Activated CD4-positive, alpha-beta T cell treated with anti-CD3 and anti-CD28 coated beads, Interleukin-2, Interleukin-4, amounts not matched to agents 100 ng/mL and 50 ng/mL, durations not matched to agents 16 hours and 8 hours (primary cell): ENCODE results near the gene SMIM1.
A peak's percentile ranks its signal among the peaks of the same experiment; 100 is the strongest.

Source experiments
- DNase-seq: peaks from one replicate; pipeline ENCODE4 v3.0.0-alpha.2; 2020; ENCODE audit warnings: low spot score

Gene SMIM1

DNA sequence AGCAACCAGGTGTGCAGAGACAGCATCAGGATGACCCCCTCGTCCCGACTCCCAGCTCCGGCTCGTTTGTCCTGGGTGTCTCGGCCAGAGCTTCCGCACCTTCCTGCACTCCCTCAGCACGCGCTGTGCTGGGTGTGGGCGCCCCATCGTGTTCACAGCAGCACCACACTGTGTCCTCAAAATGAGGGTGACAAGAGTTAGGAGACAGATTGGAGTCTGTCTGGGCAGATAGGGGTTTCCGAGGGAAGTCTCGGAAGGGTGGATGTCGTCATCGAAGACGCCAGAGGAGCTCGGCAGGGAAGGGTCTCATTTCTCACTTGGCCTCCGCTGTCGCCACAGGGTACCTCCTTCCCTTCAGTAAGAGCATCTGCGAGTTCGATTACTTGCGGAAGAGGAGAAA lies 16.2 kb upstream of the SMIM1 start:
- no peak for DNase-seq

DNA sequence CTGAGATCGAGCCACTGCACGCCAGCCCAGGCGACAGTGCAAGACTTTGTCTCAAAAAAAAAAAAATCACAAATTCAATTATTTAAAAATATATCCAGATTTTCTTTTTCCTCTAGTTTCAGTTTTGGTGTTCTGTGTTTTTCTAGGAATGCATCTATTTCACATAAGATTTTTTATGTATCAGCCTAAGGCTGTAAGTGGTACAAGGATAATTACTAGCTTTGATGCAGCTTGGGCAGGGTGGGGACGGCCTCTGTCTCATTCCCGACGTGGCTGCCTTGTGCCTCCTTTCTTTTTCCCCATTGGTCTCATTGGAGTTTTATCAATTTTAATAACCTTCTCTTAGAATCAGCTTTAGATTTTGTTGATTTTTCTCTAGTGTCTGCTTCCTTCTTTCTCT lies 13.4 kb upstream of the SMIM1 start:
- no peak for DNase-seq

DNA sequence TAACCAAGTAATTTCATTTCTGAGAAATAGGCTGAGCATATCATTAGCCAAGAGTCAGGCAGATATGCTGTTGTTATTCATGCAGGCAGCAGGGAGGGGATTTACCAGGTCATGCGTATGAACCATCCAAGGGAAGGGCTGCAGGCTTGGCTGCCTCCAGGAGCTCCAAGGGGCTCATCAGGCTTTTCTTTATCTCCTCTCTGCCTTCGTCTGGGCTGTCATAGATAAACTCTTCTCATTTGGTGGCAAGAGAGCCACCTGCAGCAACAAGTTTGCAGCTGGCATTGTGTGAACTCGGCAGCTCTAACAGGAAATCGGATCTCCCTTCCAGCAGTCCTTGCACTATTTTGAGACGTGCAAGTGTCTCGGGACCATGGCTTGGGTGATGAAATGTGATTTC lies 12.8 kb upstream of the SMIM1 start:
- DNase-seq, result no peak

DNA sequence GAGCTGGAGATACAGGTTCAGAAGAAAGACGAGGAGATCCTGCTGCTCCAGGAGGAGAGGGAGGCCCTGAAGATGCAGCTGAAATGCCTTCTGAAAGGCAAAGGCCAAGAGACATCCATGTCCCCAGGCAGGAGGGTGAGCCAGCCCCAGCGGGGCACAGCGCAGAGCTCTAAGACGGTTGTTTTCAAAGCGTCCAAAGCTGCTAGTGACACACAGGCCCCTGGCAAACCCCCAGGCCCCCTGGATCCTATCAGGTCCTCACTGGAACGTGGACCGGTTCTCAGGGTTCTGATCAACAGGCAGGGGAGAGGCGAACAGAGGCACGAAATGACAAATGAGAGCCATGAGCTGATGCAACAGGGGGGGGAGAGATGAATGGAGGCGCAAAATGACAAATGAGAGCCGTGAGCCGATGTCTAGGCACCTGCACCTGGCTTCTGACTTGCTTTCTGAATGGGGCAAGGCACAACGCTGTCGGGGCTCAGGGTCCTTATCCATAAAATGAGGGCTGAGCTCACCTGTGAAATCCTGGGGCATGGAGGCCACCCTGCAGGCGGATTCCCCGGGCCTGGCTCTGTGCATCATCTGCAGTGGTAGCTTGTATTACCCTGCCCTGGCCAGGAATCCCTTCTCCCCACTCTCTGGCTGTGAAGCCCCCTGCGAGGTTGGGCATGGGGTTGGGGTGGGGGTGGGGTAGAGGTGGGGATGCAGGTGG lies 11.1 kb upstream of the SMIM1 start:
- DNase-seq, result no peak

DNA sequence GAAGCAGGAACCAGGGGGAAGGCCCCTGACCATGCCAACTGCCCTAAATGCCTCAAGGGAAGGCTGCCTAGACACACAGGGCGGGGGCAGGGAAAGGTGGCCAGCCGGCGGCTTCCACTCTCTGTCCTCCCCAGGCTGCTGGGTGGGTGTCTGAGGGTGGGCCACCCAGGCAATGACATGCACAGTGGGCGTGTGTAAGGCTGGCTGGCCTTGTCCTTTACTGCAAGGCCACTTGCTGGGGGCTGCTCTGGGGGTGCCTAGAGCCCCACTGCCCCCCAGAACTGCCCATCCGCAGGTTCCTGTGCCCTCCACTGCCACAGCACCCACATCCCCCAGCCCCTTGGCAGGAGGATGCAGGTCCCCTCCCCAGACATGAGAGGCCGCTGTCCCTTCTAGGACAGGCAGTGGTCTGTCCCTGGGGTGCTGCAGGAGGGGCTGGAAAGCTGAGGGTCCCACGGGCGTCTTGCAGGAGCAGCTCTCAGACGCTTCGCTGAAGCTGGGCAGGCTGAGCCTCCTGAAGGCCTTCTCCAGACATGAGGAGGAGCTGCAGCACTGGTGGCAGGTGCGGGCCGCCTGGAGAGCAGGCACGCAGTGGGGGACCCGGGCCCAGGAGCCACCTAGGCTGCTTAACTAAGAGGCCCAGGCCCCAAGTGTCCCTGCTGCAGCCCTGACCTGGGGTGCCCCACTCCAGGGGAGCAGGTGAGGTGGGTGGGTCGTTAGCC lies 10.2 kb upstream of the SMIM1 start:
- no peak for DNase-seq

DNA sequence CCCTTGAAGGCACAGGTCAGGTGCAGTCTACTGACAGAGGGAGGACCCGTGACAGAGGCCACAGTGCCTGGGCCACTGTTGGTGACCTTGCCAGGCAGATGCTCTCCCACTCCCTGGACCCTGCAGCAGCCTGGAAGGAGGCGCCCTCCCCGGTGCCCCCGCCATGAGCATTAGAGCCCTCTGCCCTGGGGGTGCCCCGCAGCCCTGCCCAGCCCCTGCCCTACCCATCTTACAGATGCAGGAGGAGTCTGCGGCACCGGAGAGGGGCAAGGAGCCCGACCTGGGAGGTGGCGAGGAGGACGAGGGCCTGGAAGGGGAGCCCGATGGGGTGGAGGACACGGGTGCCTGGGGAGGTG lies 9.7 kb upstream of the SMIM1 start:
- no peak for DNase-seq

DNA sequence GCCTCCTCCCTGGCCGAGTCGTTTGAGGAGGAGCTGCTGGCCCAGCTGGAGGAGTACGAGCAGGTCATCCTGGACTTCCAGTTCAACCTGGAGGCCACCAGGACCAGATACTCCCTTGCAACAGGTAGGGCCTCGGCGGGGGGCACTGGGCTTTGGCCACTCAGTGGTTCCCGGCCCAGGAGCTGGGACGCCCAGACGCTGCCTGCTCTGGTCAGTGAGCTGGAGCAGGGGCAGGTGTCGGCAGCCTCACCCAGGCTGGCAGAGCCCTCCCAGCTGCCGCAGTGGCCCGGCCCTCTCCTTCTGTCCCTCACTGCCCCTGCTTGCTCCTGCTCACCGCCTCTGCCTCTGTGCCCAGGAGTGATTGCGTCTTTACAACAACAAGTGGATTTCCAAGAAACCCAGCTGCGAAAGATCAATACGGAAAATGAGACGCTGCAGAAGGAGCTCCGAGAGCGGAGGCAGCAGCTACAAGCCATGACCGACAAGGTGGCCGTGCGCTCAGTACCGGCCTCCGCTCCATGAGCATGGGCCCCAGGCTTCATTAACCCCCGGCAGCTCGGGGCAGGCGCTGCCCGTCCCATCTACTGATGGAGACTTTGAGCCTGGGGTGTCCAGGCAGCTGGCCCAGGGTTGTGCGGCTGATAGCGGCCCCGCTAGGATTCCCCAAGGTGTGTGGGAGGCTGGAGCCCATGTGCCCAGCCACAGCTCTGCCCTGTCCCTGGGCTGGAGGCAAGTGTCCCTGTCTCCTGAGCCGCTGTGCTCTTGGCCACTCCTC lies 9.0 kb upstream of the SMIM1 start:
- DNase-seq, result no peak

DNA sequence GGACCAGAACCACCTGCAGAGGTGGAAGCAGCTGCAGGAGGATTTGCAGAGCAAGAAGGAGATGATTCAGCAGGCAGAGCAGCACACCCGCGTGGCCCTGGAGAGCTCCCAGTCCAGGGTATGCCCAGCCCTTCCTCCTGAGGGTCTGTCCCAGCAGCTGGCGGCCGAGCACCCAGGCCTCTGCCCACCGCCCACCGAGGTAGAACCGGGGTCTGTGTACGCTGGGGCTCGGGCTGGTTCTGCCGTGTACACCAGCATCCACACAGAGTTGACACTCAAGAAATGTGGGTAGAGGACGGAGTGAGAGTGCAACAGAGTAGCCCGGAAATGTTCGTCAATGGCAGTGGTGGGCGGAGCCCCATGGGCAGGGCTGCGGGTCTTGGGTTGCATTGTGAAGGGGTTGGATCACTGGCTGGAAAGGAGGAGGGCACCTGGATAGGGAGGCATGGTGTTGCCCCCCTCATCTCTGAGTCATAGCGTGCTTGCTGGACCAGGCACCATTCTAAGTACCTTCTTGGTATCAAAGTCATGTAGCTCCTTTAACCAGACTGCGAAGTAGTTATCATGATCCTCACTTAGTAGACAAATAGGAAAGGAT lies 5.1 kb upstream of the SMIM1 start:
- no peak for DNase-seq

DNA sequence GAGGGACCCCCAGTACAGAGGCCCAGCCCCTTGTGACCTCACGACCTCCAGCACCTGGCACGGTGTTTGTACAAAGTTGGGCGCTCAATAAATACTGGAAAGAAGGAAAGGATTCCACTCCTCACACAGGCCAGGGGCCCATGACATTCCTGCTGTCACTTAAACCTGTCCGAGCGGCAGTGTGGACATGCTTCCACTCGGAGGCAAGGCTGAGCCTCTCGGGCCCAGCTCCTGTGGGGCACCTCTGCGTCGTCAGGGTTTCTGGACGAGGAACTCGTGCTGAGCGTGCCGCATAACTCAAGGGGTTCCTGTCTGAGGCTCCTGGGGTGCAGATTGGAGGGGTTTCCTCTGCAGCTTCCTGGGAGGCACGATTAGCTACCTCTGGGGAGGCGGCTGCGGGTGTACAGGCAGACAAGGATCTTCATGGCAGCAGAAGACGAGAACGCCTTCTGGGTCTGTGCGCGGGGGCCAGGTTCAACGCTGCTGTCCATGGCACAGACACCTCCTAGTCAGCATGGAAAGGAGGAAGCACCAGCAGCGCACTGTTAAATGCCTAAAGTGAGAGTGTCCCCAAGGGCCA lies 3.6 kb upstream of the SMIM1 start:
- no peak for DNase-seq

DNA sequence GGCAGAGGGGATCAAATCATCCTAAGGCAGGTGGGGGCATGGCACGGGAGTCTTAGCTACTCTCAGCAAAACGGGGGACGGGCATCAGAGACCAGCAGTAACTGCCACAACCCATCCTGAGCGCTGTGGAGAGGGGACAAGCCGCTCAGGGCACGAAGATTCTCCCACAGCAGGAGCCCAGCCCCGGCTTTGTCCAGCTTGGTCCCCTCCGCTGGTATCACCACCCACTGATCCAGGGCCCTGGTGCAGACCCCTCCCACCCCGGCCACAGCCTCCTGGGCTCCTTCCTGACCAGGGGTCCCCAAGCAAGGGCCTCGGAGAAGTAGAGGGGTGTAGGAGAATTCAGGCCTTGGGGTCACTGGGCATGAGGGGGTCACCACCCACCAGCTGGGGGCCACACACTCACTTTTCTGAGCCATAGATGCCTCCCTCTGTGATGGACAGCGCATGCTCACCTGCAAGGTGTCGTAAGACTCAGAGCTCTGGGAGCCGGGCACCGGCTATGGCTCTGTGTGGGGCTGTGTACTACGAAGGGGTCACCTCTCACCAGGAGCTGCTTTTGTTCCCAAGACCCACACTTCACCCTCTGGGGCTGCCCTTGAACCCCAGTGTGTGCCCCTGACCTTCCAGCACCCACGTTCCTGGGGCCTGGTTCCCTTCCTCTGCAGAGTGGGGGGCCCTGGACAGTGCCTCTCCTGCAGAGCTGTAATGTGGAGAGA lies 2.3 kb upstream of the SMIM1 start:
- DNase-seq, result no peak

DNA sequence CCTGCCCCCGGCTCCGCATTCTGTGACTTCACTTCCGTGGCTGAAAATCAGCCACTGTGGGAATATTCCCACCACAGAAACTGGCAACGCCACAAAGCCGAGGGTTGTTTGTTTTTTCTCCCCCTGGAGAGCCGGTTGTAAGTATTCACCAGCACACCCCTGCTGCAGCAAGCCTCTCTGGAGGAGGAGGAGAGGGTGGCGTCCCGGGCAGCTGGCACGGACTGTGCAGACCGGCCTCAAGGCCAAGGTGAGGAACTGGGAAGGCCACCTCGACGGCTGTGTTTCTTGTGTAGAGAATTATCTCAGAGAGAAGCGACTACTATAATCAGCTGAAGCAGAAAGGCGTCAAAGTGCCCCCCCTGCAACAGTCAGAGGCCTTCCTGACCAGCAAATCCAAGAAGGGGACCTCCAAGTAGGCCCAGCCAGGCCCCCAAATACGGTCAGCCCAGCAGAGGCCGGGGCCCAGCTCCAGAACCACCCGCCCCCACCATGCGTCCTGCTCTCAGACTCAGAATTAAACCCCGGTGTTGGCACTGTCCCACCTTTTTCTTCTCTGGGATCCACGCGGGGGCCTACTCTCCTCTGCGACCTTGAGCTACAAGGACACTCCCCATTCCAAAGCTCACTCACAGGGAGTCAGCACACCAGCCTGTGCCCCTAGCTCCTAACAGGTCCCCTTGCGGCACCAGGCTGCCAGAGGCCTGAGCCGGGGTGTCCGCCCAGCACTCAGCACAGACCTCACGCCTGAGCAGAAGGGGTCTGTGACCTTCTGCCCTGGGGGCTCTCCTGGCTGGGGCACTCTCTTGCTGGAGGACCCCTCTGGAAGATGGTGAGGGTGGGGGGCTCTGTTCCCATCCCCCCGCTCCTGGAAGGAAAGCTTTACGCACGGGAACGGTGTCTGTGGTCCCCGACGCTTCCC lies 1.2 kb upstream of the SMIM1 start:
- no peak for DNase-seq

DNA sequence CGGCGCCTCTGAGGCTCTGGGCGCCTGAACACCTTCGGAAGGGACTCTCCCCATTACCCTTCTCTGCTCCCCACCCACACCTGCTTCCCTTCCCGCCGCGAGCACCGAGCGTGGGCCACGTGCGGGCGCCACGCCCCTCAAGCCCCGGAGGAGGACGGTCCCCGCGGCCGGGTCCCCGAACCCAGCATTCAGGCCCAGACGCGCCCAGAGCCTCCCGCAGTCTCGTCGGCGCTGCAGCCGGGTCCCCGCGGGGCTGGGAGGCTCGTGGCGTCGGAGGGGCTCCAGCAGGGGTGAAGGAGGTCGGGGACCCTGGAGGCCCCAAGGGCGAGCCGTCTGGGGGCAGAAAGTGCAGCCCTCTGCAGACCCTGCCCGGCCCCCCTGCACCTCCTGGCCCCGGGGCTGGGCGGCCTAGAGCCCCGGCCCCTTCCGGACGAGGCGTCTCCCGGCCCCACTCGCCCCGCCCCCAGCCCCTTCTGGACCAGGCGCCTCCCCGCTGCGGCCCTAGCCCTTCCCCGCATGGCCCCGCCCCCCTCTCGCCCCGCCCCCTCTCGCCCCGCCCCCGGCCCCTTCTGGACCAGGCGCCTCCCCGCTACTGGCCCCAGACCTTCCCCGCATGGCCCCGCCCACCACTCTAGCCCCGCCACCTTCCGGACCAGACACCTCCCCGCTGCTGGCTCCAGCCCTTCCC lies 378 bp upstream of the SMIM1 start:
- peak; percentile 88 for DNase-seq

DNA sequence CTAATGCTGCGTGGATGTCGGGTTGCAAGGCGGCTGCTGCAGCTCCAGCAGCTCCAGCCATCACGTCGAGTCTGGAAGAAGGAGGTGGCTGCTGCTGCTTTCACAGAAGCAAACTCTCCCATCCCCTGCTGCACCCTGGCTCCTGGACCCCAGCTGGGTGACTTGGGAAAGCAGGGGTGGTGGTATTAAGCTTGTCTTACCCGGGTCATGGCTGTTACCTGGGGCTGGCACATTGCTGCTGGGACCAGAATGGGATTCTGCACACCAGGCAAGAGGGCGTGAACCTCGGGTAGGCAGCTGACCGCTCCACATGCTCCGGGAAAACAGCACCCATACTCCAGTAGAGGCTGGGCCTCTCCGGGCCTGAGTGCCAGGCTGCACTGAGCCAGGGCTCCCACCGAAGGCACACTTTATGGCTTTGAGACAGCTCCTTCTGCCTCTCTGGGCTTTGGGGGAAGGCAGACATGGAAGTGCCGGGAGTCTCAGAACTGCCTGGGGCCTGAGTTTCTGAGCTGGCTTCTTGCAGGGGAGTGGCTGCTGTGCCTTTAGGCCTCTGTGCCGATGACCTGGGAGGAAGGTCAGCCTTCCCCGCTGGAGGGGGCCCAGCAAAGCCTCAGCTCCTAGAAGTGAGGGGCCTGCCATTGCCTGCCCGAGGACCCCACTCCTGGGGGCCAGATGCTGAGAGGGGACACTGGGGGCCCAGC lies 1.2 kb downstream of the SMIM1 start:
- no peak for DNase-seq

DNA sequence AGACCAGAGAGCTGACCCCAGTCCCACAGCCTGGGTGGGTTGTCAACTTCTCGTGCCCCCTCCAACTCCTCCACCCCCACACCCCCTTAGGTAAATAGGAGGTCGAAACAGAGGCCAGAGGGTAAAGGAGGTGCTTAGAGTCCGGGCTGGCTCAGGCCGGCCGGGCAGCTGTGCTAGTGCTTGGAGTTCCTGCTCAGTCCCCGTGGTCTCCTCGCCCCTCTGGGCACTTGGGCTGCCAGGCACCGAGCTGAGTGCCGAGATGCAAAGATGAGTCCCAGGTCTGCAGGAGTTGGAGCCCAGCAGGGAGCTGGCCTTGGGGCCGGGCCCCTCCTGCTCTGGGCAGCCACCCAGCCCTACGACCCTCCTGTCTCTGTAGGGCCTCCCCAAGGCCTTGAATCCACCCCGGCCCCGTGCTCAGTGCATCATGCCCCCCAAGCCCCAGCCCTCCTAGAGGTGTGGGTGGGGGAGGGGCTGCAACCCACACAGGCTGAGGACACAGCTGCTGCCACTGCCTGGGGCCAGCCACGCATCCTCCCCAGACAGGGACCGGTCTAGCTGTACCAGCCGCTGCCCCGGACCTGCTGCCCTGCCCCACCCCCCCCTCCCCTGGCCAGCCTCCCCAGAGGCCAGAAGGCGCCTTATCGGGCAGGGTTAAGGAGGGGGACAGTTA lies 1.9 kb downstream of the SMIM1 start:
- DNase-seq, result no peak

DNA sequence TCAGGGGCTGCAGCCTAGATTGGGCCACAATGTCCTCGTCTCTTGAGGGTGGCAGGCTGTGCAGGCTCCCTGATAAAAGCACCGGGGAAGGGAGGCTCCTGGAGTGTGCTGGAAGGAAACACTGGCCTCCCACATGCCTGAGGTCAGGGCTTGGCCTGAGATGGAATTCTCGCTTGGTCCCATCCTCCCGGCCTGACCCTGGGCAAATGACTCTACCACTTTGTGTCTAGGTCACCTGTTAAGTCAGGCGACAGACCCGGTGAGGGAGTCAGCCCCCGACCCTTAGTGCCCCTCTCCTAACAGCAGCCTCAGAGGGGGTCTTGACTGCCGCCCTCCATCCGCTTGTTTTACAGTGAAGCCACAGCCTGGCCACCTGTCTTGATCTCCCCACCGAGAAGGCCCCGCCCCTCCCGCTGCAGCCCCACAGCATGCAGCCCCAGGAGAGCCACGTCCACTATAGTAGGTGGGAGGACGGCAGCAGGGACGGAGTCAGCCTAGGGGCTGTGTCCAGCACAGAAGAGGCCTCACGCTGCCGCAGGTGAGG lies 2.5 kb downstream of the SMIM1 start:
- no peak for DNase-seq

DNA sequence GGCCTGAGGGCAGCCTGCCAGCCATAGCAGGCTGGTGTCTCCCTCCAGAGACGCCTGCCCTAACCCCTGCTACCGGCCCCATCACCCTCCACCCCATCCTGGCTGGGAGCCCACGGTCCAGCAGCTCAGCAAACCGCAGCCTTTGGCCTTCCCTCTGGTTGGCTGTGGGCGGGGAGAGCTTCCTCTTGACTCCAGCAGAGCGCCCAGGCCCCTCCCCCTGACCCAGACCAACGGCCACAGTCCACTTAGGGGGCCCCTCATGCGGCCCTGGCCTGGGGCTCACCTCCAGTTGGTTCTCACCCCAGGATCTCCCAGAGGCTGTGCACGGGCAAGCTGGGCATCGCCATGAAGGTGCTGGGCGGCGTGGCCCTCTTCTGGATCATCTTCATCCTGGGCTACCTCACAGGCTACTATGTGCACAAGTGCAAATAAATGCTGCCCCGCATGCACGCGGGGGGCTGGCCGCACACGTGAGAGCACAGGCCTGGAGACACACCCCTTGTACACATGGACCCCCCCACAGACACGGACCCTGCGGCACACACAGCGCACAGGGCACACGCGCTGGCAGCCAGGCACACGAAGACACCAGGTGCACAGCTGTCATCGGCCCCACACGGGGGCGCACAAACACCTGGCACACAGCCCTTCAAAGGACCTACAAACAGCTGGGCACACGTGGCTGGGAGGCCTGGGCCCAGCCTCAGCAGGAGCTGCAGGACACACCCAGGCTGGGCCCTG lies 3.1 kb downstream of the SMIM1 start:
- DNase-seq, result peak; percentile 51

DNA sequence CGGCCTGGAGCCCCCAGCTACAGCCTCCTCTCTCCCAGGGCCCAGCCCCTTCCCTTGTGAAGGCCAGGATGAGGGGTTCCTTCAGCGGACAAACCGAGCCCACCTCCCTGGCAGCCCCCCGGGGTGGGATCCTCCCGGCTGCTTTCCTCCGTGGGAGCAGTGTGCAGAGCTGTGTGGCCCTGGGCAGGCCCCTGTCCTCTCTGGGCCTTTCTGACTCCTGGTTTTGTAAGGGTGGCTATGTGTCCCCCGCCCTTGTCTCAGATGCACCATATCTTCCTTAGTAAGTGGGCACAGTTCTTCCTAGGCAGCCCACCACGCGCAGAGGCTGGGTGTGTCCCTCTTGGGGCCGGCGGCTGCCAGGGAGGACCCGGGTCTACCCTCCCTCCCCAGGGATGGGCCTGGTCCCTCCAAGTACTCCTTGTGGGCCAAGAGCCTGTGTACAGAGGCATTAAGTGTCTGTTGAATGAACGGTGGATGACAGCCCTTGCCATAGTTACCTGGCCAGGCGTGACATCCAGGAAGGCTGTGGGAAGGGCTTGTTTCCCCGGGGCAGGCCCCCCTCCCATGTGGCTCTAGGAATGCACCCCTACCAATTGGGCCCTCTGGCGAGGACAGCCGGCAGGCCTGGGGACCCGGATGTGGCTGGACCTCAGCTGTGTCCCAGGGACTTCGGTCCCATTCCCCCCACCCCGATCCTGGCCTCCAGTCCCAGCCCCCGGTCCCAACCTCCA lies 3.8 kb downstream of the SMIM1 start:
- no peak for DNase-seq
